ENCODE data around the gene PBLD. TPM values are rescaled to one million over a fixed set of nuclear protein-coding genes. Genes with fewer than 3 reads are reported as not detected.
"Not testable (repeated sequence)": the region's sequence is repeated elsewhere in the genome, so short reads cannot be mapped to it uniquely, and the experiment has no call there.

Gene PBLD
- total RNA-seq, 2 experiments from 2014 or later: 1.2 to 1.3 TPM

GRCh38 chr10:68301790-68302502 lies 30.8 kb downstream of the PBLD start:
- POLR2A ChIA-PET: no interaction called here
- H3K4me1 Mint-ChIP-seq (ENCODE audit: low read depth): no peaks in the 10 kb centered on the region
- CTCF ChIA-PET: interaction anchor here (0.5 to 3.2 kb wide), 22 partner anchors 11 to 517 kb away, joined by 3 to 62 read pairs (median 4); partner anchors contain the start of gene MYPN
- H3K27me3 Mint-ChIP-seq: no peaks in the 10 kb centered on the region
- DNase-seq: no peak
- no peak overlapping the region for H3K4me3 Mint-ChIP-seq
- intact Hi-C loops (cut with micrococcal nuclease): loop anchor here (1.0 to 5.0 kb wide), 3 partner anchors 89 to 515 kb away; no protein-coding TSS in a partner anchor
- no peaks in the 10 kb centered on the region for H3K9me3 Mint-ChIP-seq
- no peak overlapping the region for H3K27ac Mint-ChIP-seq
- H3K36me3 Mint-ChIP-seq: no peaks in the 10 kb centered on the region

GRCh38 chr10:68301301-68301700 lies 31.4 kb downstream of the PBLD start:
- H3K36me3 Mint-ChIP-seq: no peaks in the 10 kb centered on the region
- H3K4me3 Mint-ChIP-seq: no peak overlapping the region
- ChIA-PET CTCF (interaction anchor here (0.5 to 3.2 kb wide), 18 partner anchors 12 to 513 kb away, joined by 3 to 62 read pairs (median 4); partner anchors contain the start of gene MYPN), POLR2A (no interaction called here)
- H3K4me1 Mint-ChIP-seq (ENCODE audit: low read depth): no peaks in the 10 kb centered on the region
- H3K27ac Mint-ChIP-seq: no peak overlapping the region
- no peak for DNase-seq
- H3K9me3 Mint-ChIP-seq: no peaks in the 10 kb centered on the region
- intact Hi-C loops (cut with micrococcal nuclease): loop anchor here (5.0 kb wide), 1 partner anchor 514 kb away; no protein-coding TSS in a partner anchor
- H3K27me3 Mint-ChIP-seq: no peaks in the 10 kb centered on the region

DNA sequence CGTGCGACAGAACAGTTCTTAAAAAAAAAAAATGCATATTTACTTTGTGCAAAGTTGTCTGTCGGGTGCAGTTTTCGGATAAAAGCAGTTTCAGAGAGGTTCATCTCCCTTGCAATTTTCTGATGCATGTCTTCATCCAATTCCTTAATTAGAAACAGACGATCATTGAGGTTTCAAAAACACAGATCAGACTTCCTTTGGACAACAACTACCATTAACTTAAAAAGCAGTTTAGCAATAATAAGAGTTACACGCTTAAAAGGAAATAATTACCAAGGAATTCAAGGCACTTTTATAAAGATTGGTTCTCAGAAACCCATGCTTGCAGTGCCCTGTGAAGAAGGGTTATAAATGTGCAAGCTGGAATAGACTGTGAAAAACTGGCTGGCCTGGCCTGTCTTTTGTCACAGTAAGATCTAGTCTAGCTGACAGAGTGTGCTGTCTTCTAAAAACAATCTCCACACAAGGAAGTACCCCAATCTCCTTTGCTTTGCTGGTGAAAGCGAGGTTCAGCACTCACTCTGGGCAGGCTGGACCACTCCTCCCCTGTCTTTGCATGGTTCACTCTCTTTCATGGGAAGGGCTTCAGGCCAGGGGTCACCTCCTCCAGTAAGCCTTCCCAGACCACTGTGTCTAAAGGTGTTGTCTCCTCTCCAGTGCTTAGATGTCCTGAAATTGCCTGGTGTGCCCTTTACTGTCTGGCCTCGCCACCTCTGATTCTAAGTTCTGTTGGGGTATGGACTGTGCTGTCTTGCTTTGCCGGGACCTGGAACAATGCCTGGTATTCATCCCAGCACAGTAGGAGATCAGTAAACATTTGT lies 35.7 kb downstream of the PBLD start:
- intact Hi-C loops (cut with micrococcal nuclease): no loop called here
- Mint-ChIP-seq H3K9me3 (no peaks in the 10 kb centered on the region), H3K36me3 (no peaks in the 10 kb centered on the region), H3K4me1 (ENCODE audit: low read depth) (no peaks in the 10 kb centered on the region), H3K4me3 (no peak overlapping the region), H3K27ac (no peak overlapping the region), H3K27me3 (no peaks in the 10 kb centered on the region)
- ChIA-PET POLR2A (no interaction called here), CTCF (no interaction called here)
- no peak for DNase-seq

DNA sequence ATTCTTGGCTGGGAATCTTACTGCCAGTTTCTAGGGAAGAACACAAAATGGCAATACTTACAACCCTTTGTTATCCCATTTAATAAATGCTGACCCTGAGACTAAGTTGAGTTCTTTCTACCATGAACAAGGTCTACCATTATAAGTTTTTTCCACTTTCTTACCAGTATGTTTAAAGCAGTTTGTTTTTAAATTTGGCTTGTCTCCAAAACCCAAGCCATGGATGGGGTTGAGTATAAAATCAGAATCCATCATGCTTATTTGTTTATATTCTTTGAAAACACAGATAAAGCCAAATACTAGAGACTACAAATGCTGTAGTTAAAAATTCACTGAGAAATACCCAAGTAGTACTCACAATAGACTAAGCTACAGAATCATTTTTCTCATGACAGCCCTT lies 42.0 kb downstream of the PBLD start:
- Mint-ChIP-seq H3K4me3 (no peak overlapping the region), H3K27me3 (no peaks in the 10 kb centered on the region), H3K4me1 (ENCODE audit: low read depth) (no peaks in the 10 kb centered on the region), H3K27ac (no peak overlapping the region), H3K36me3 (no peaks in the 10 kb centered on the region), H3K9me3 (no peaks in the 10 kb centered on the region)
- CTCF ChIA-PET: no interaction called here
- intact Hi-C loops (cut with micrococcal nuclease): no loop called here
- no peak for DNase-seq
- POLR2A ChIA-PET: no interaction called here

DNA sequence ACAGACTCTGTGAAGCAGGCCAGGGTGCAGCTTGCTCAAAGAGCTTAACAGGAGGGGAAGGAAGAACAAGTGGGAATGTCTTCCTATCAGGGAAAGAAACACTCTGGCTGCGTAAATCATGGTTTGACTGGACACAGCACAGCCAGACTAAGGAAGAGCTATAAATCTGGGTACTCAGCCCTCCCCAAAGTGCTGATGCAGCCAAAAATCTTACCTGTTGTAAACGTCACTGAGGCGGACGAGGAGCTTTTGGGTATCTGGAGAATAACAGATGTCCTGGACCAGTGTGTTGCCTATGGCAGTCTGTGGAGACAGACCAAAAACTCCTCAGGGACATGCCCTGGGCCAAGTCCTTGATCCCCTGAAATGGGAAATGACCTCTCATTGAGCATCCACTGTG lies 44.0 kb downstream of the PBLD start:
- no peaks in the 10 kb centered on the region for H3K9me3 Mint-ChIP-seq
- CTCF ChIA-PET: interaction anchor here (1.1 to 1.3 kb wide), 2 partner anchors 13 to 76 kb away, joined by 3 to 4 read pairs; no protein-coding TSS in a partner anchor
- H3K27ac Mint-ChIP-seq: no peak overlapping the region
- H3K27me3 Mint-ChIP-seq: no peaks in the 10 kb centered on the region
- no peak overlapping the region for H3K4me3 Mint-ChIP-seq
- H3K4me1 Mint-ChIP-seq (ENCODE audit: low read depth): no peaks in the 10 kb centered on the region
- POLR2A ChIA-PET: no interaction called here
- no peak for DNase-seq
- intact Hi-C loops (cut with micrococcal nuclease): no loop called here
- no peaks in the 10 kb centered on the region for H3K36me3 Mint-ChIP-seq

- ChIA-PET POLR2A (no interaction called here), CTCF (interaction anchor here (0.8 to 1.1 kb wide), 2 partner anchors 71 to 505 kb away, joined by 3 to 4 read pairs; no protein-coding TSS in a partner anchor)
- Mint-ChIP-seq H3K4me3 (no peak overlapping the region), H3K36me3 (no peaks in the 10 kb centered on the region), H3K27ac (no peak overlapping the region), H3K4me1 (ENCODE audit: low read depth) (peaks cover 2% of the 10 kb centered on the region), H3K27me3 (no peaks in the 10 kb centered on the region), H3K9me3 (peaks cover 3% of the 10 kb centered on the region)
- intact Hi-C loops (cut with micrococcal nuclease): no loop called here
- DNase-seq: no peak
These were observed 48.4 kb downstream of the PBLD start for GRCh38 chr10:68284062-68285001.

DNA sequence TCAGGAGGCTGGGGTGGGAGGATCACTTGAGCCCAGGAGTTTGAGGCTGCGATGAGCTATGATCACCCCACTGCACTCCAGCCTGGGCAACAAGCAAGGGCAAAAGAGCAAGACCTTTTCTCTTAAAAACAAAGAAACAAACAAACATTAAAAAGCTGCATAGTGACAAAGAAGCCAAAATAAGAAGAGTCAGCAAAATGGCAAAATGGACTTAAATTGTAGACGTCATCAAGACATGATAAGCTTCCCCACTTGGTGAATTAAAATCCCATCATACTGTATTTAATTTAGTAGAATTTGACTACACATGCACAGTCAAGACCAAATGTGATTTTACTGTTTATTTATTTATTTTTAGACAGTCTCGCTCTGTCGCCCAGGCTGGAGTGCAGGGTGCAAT lies 52.0 kb downstream of the PBLD start:
- Mint-ChIP-seq H3K27ac (no peak overlapping the region), H3K27me3 (no peaks in the 10 kb centered on the region), H3K4me1 (ENCODE audit: low read depth) (peaks cover 2% of the 10 kb centered on the region), H3K4me3 (no peak overlapping the region), H3K9me3 (peaks cover 24% of the 10 kb centered on the region), H3K36me3 (peaks cover 7% of the 10 kb centered on the region)
- intact Hi-C loops (cut with micrococcal nuclease): no loop called here
- no peak for DNase-seq
- ChIA-PET CTCF (interaction anchor here (0.8 kb wide), 1 partner anchor 19 kb away, joined by 3 read pairs; no protein-coding TSS in a partner anchor), POLR2A (no interaction called here)

GRCh38 chr10:68278906-68279753 lies 53.6 kb downstream of the PBLD start:
- CTCF ChIA-PET; H3K4me3 Mint-ChIP-seq; DNase-seq; intact Hi-C loops (cut with micrococcal nuclease); H3K27ac Mint-ChIP-seq; H3K4me1 Mint-ChIP-seq (ENCODE audit: low read depth); H3K36me3 Mint-ChIP-seq; POLR2A ChIA-PET; H3K27me3 Mint-ChIP-seq: not testable (repeated sequence)
- H3K9me3 Mint-ChIP-seq: peaks cover 24% of the 10 kb centered on the region

DNA sequence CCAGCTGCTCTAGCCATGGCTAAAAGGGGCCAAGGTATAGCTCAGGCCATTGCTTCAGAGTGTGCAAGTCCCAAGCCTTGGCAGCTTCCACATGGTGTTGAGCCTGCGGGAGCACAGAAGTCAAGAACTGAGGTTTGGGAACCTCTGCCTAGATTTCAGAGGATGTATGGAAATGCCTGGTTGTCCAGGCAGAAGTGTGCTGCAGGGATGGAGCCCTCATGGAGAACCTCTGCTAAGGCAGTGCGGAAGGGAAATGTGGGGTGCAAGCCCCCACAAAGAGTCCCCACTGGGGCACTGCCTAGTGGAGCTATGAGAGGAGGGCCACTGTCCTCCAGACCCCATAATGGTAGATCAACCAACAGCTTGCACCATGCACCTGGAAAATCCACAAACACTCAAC lies 54.9 kb downstream of the PBLD start:
- intact Hi-C loops (cut with micrococcal nuclease): not testable (repeated sequence)
- CTCF ChIA-PET: interaction anchor here (1.2 kb wide), 1 partner anchor 64 kb away, joined by 3 read pairs; no protein-coding TSS in a partner anchor

GRCh38 chr10:68276224-68276623 lies 56.5 kb downstream of the PBLD start:
- no peaks in the 10 kb centered on the region for H3K4me1 Mint-ChIP-seq (ENCODE audit: low read depth)

More for the DNA sequence above, 54.9 kb downstream of the PBLD start:
- H3K4me3 Mint-ChIP-seq; H3K36me3 Mint-ChIP-seq; DNase-seq; H3K27me3 Mint-ChIP-seq; H3K4me1 Mint-ChIP-seq (ENCODE audit: low read depth); POLR2A ChIA-PET; H3K27ac Mint-ChIP-seq: not testable (repeated sequence)
- H3K9me3 Mint-ChIP-seq: peaks cover 24% of the 10 kb centered on the region

GRCh38 chr10:68275600-68276126 lies 57.1 kb downstream of the PBLD start:
- no peak for DNase-seq
- Mint-ChIP-seq H3K9me3 (peaks cover 24% of the 10 kb centered on the region), H3K4me3 (no peak overlapping the region), H3K27ac (no peak overlapping the region), H3K36me3 (peaks cover 7% of the 10 kb centered on the region), H3K27me3 (no peaks in the 10 kb centered on the region), H3K4me1 (ENCODE audit: low read depth) (no peaks in the 10 kb centered on the region)
- intact Hi-C loops (cut with micrococcal nuclease): no loop called here
- CTCF ChIA-PET: interaction anchor here (1.6 kb wide), 1 partner anchor 63 kb away, joined by 5 read pairs; no protein-coding TSS in a partner anchor
- POLR2A ChIA-PET: no interaction called here

More at GRCh38 chr10:68276224-68276623, 56.5 kb downstream of the PBLD start:
- ChIA-PET POLR2A (no interaction called here), CTCF (interaction anchor here (1.6 kb wide), 1 partner anchor 64 kb away, joined by 5 read pairs; no protein-coding TSS in a partner anchor)
- no peaks in the 10 kb centered on the region for H3K27me3 Mint-ChIP-seq
- H3K4me3 Mint-ChIP-seq: no peak overlapping the region
- intact Hi-C loops (cut with micrococcal nuclease): no loop called here
- DNase-seq: no peak
- no peak overlapping the region for H3K27ac Mint-ChIP-seq
- peaks cover 24% of the 10 kb centered on the region for H3K9me3 Mint-ChIP-seq
- peaks cover 7% of the 10 kb centered on the region for H3K36me3 Mint-ChIP-seq
